ENCODE measurements around the gene CAPSL. TPM values are rescaled to one million over a fixed set of nuclear protein-coding genes. Genes with fewer than 3 reads are reported as not detected.
A peak's percentile ranks its signal among the peaks of the same experiment; 100 is the strongest.
"Not testable (repeated sequence)": the region's sequence is repeated elsewhere in the genome, so short reads cannot be mapped to it uniquely, and the experiment has no call there.

Gene CAPSL
- not detected for total RNA-seq

GRCh38 chr5:35938568-35939227 is at the start of gene CAPSL:
CAPSL (minus strand) TSS chr5:35938622; CDS start chr5:35921120, 17,502 bp downstream.
- peak in 1 of 2 donors; percentile 43 for DNase-seq (ENCODE audit: low spot score in 2 of 2)
- no peaks in the 10 kb centered on the region for H3K4me1 ChIP-seq
- H3K4me3 ChIP-seq: no peak within 1 kb of the TSS
- no peak within 1 kb of the TSS for H3K27ac ChIP-seq
- no peaks in the 10 kb centered on the region for H3K36me3 ChIP-seq
- TF ChIP-seq POLR2A (IDR thresholded peaks at IDR 0.05) (no peak), CTCF (IDR thresholded peaks at IDR 0.05) (no peak), POLR2AphosphoS5 (IDR thresholded peaks at IDR 0.05) (no peak)
- H3K9me3 ChIP-seq: no peaks in the 10 kb centered on the region
- no peaks in the 10 kb centered on the region for H3K27me3 ChIP-seq
- intact Hi-C loops (cut with DNase I; ENCODE audit: low total_unique reads): loop anchor here (5.0 kb wide), 1 partner anchor 519 kb away; no protein-coding TSS in a partner anchor

- no peaks in the 10 kb centered on the region for H3K36me3 ChIP-seq
- no peak overlapping the region for H3K27ac ChIP-seq
- H3K9me3 ChIP-seq: peaks cover 0 to under 1% of the 10 kb centered on the region in 2 donors
- H3K4me3 ChIP-seq: no peak overlapping the region
- no peak for DNase-seq (ENCODE audit: low spot score in 2 of 2)
- peaks cover 0 to 19% of the 10 kb centered on the region in 2 donors for H3K27me3 ChIP-seq
- intact Hi-C loops (cut with DNase I; ENCODE audit: low total_unique reads): no loop called here
- no peak for TF ChIP-seq CTCF (IDR thresholded peaks at IDR 0.05)
- no peak for TF ChIP-seq POLR2A (IDR thresholded peaks at IDR 0.05)
- no peak for TF ChIP-seq POLR2AphosphoS5 (IDR thresholded peaks at IDR 0.05)
- no peaks in the 10 kb centered on the region for H3K4me1 ChIP-seq
Observed at GRCh38 chr5:35987776-35988175, 49.4 kb upstream of the CAPSL start.

- TF ChIP-seq CTCF (IDR thresholded peaks at IDR 0.05) (no peak), POLR2A (IDR thresholded peaks at IDR 0.05) (no peak), POLR2AphosphoS5 (IDR thresholded peaks at IDR 0.05) (no peak)
- intact Hi-C loops (cut with DNase I; ENCODE audit: low total_unique reads): no loop called here
- H3K27ac ChIP-seq: no peak overlapping the region
- H3K27me3 ChIP-seq: no peaks in the 10 kb centered on the region
- H3K4me3 ChIP-seq: no peak overlapping the region
- H3K36me3 ChIP-seq: no peaks in the 10 kb centered on the region
- no peaks in the 10 kb centered on the region for H3K4me1 ChIP-seq
- no peak for DNase-seq (ENCODE audit: low spot score in 2 of 2)
- peaks cover 11 to 13% of the 10 kb centered on the region in 2 donors for H3K9me3 ChIP-seq
Observed at GRCh38 chr5:35979715-35980114, 41.3 kb upstream of the CAPSL start.

- H3K4me3 ChIP-seq; H3K9me3 ChIP-seq; DNase-seq (ENCODE audit: low spot score in 2 of 2); intact Hi-C loops (cut with DNase I; ENCODE audit: low total_unique reads); H3K27ac ChIP-seq; H3K36me3 ChIP-seq; H3K4me1 ChIP-seq; H3K27me3 ChIP-seq: not testable (repeated sequence)
Observed at GRCh38 chr5:35976859-35977258, 38.4 kb upstream of the CAPSL start.

- DNase-seq (ENCODE audit: low spot score in 2 of 2): no peak
- Histone ChIP-seq H3K36me3 (no peaks in the 10 kb centered on the region), H3K9me3 (no peaks in the 10 kb centered on the region), H3K27ac (no peak overlapping the region), H3K4me1 (no peaks in the 10 kb centered on the region), H3K27me3 (no peaks in the 10 kb centered on the region), H3K4me3 (no peak overlapping the region)
- intact Hi-C loops (cut with DNase I; ENCODE audit: low total_unique reads): no loop called here
- TF ChIP-seq POLR2AphosphoS5 (IDR thresholded peaks at IDR 0.05) (no peak), CTCF (IDR thresholded peaks at IDR 0.05) (no peak), POLR2A (IDR thresholded peaks at IDR 0.05) (no peak)
Observed at GRCh38 chr5:35974570-35974969, 36.1 kb upstream of the CAPSL start.
